ENCODE measurements around the gene RPS27A. TPM values are rescaled to one million over a fixed set of nuclear protein-coding genes. Genes with fewer than 3 reads are reported as not detected.
"Not testable (repeated sequence)": the region's sequence is repeated elsewhere in the genome, so short reads cannot be mapped to it uniquely, and the experiment has no call there.

Gene RPS27A
- total RNA-seq, 2 experiments from 2014 or later: 1,468 to 1,556 TPM

GRCh38 chr2:55242617-55243016, 10.1 kb downstream of the RPS27A start:
- Mint-ChIP-seq H3K4me1 (ENCODE audit: low read depth) (peaks cover 3% of the 10 kb centered on the region), H3K27ac (no peak overlapping the region), H3K9me3 (no peaks in the 10 kb centered on the region), H3K4me3 (no peak overlapping the region), H3K36me3 (ENCODE audit: low read depth) (peaks cover 20% of the 10 kb centered on the region), H3K27me3 (ENCODE audit: low read depth) (no peaks in the 10 kb centered on the region)
- DNase-seq: no peak
- CTCF ChIA-PET: no interaction called here
- intact Hi-C loops (cut with micrococcal nuclease): no loop called here

GRCh38 chr2:55245411-55245810, 12.9 kb downstream of the RPS27A start:
- H3K4me1 Mint-ChIP-seq (ENCODE audit: low read depth): peaks cover under 1% of the 10 kb centered on the region
- H3K9me3 Mint-ChIP-seq: no peaks in the 10 kb centered on the region
- no peak for DNase-seq
- peaks cover 19% of the 10 kb centered on the region for H3K36me3 Mint-ChIP-seq (ENCODE audit: low read depth)
- intact Hi-C loops (cut with micrococcal nuclease): no loop called here
- H3K4me3 Mint-ChIP-seq: no peak overlapping the region
- H3K27me3 Mint-ChIP-seq (ENCODE audit: low read depth): no peaks in the 10 kb centered on the region
- CTCF ChIA-PET: no interaction called here
- no peak overlapping the region for H3K27ac Mint-ChIP-seq

- Mint-ChIP-seq H3K27ac (no peak overlapping the region), H3K9me3 (no peaks in the 10 kb centered on the region), H3K4me3 (no peak overlapping the region), H3K36me3 (ENCODE audit: low read depth) (peaks cover 25% of the 10 kb centered on the region), H3K4me1 (ENCODE audit: low read depth) (peaks cover 1% of the 10 kb centered on the region), H3K27me3 (ENCODE audit: low read depth) (no peaks in the 10 kb centered on the region)
- no peak for DNase-seq
- intact Hi-C loops (cut with micrococcal nuclease): no loop called here
- CTCF ChIA-PET: interaction anchor here (0.6 kb wide), 1 partner anchor 91 kb away, joined by 4 read pairs; no protein-coding TSS in a partner anchor
These were observed 14.5 kb downstream of the RPS27A start for GRCh38 chr2:55247025-55247424.

- intact Hi-C loops (cut with micrococcal nuclease): no loop called here
These were observed 20.3 kb downstream of the RPS27A start for GRCh38 chr2:55252832-55253231.

GRCh38 chr2:55259586-55259985, 27.1 kb downstream of the RPS27A start:
- H3K27ac Mint-ChIP-seq; H3K4me3 Mint-ChIP-seq; DNase-seq; intact Hi-C loops (cut with micrococcal nuclease); H3K4me1 Mint-ChIP-seq (ENCODE audit: low read depth); H3K27me3 Mint-ChIP-seq (ENCODE audit: low read depth); H3K9me3 Mint-ChIP-seq: not testable (repeated sequence)
- H3K36me3 Mint-ChIP-seq (ENCODE audit: low read depth): peaks cover 16% of the 10 kb centered on the region
- CTCF ChIA-PET: interaction anchor here (0.6 to 0.7 kb wide), 3 partner anchors 9 to 81 kb away, joined by 3 to 6 read pairs (median 5); no protein-coding TSS in a partner anchor

More at GRCh38 chr2:55252832-55253231, 20.3 kb downstream of the RPS27A start:
- H3K9me3 Mint-ChIP-seq: no peaks in the 10 kb centered on the region
- CTCF ChIA-PET: no interaction called here
- peaks cover 1% of the 10 kb centered on the region for H3K4me1 Mint-ChIP-seq (ENCODE audit: low read depth)
- H3K36me3 Mint-ChIP-seq (ENCODE audit: low read depth): peaks cover 19% of the 10 kb centered on the region
- H3K27ac Mint-ChIP-seq: no peak overlapping the region
- no peaks in the 10 kb centered on the region for H3K27me3 Mint-ChIP-seq (ENCODE audit: low read depth)
- H3K4me3 Mint-ChIP-seq: no peak overlapping the region
- DNase-seq: no peak

- Mint-ChIP-seq H3K36me3 (ENCODE audit: low read depth) (peaks cover 12% of the 10 kb centered on the region), H3K27ac (peak overlapping the region; percentile 93), H3K9me3 (no peaks in the 10 kb centered on the region), H3K27me3 (ENCODE audit: low read depth) (no peaks in the 10 kb centered on the region), H3K4me1 (ENCODE audit: low read depth) (peaks cover 14% of the 10 kb centered on the region), H3K4me3 (peak overlapping the region; percentile 89)
- intact Hi-C loops (cut with micrococcal nuclease): loop anchor here (2.0 kb wide), 1 partner anchor 46 kb away; no protein-coding TSS in a partner anchor
- DNase-seq: no peak
- CTCF ChIA-PET: interaction anchor here (0.5 to 1.0 kb wide), 2 partner anchors 9 to 163 kb away, joined by 4 to 6 read pairs; no protein-coding TSS in a partner anchor
These were observed 35.9 kb downstream of the RPS27A start for GRCh38 chr2:55268288-55268906.

- peak; percentile 93 for DNase-seq
- intact Hi-C loops (cut with micrococcal nuclease): loop anchor here (1.0 to 2.0 kb wide), 9 partner anchors 13 to 424 kb away; partner anchors contain the start of genes CFAP36, CLHC1, PNPT1 and PPP4R3B
- Mint-ChIP-seq H3K27ac (peak within 1 kb of the TSS; percentile 93), H3K27me3 (ENCODE audit: low read depth) (no peaks in the 10 kb centered on the region), H3K4me3 (peak within 1 kb of the TSS; percentile 89), H3K36me3 (ENCODE audit: low read depth) (peaks cover 9% of the 10 kb centered on the region), H3K4me1 (ENCODE audit: low read depth) (peaks cover 14% of the 10 kb centered on the region), H3K9me3 (no peaks in the 10 kb centered on the region)
- CTCF ChIA-PET: interaction anchor here (0.5 to 1.0 kb wide), 3 partner anchors 10 to 259 kb away, joined by 3 to 6 read pairs (median 4); no protein-coding TSS in a partner anchor
These were observed 36.6 kb downstream of the RPS27A start, which contains the start of gene MTIF2 for GRCh38 chr2:55268907-55269644. MTIF2 (minus strand) TSS chr2:55269231; CDS start chr2:55263858, 5,373 bp downstream.

- Mint-ChIP-seq H3K36me3 (ENCODE audit: low read depth) (peaks cover 6% of the 10 kb centered on the region), H3K27ac (peak overlapping the region; percentile 93), H3K4me3 (peak overlapping the region; percentile 89), H3K4me1 (ENCODE audit: low read depth) (peaks cover 14% of the 10 kb centered on the region), H3K9me3 (no peaks in the 10 kb centered on the region), H3K27me3 (ENCODE audit: low read depth) (no peaks in the 10 kb centered on the region)
- CTCF ChIA-PET: interaction anchor here (0.6 to 0.7 kb wide), 2 partner anchors 162 to 258 kb away, joined by 3 to 7 read pairs; no protein-coding TSS in a partner anchor
- DNase-seq: peak; percentile 6
- intact Hi-C loops (cut with micrococcal nuclease): loop anchor here (1.0 to 2.0 kb wide), 9 partner anchors 13 to 424 kb away; partner anchors contain the start of genes CFAP36, CLHC1, PNPT1 and PPP4R3B
These were observed 37.1 kb downstream of the RPS27A start for GRCh38 chr2:55269645-55269990.

- H3K4me3 Mint-ChIP-seq; H3K27me3 Mint-ChIP-seq (ENCODE audit: low read depth); H3K27ac Mint-ChIP-seq; H3K9me3 Mint-ChIP-seq; intact Hi-C loops (cut with micrococcal nuclease); H3K36me3 Mint-ChIP-seq (ENCODE audit: low read depth); DNase-seq; H3K4me1 Mint-ChIP-seq (ENCODE audit: low read depth): not testable (repeated sequence)
- CTCF ChIA-PET: interaction anchor here (0.6 kb wide), 1 partner anchor 142 kb away, joined by 3 read pairs; no protein-coding TSS in a partner anchor
These were observed 41.9 kb downstream of the RPS27A start for GRCh38 chr2:55274346-55274745.

- Mint-ChIP-seq H3K27me3 (ENCODE audit: low read depth) (no peaks in the 10 kb centered on the region), H3K36me3 (ENCODE audit: low read depth) (no peaks in the 10 kb centered on the region), H3K27ac (no peak overlapping the region), H3K4me3 (no peak overlapping the region), H3K9me3 (no peaks in the 10 kb centered on the region), H3K4me1 (ENCODE audit: low read depth) (peaks cover 9% of the 10 kb centered on the region)
- intact Hi-C loops (cut with micrococcal nuclease): no loop called here
- CTCF ChIA-PET: no interaction called here
- DNase-seq: no peak
These were observed 44.8 kb downstream of the RPS27A start for GRCh38 chr2:55277310-55277709.

- H3K4me3 Mint-ChIP-seq; H3K36me3 Mint-ChIP-seq (ENCODE audit: low read depth); intact Hi-C loops (cut with micrococcal nuclease); CTCF ChIA-PET; H3K27ac Mint-ChIP-seq; H3K27me3 Mint-ChIP-seq (ENCODE audit: low read depth); H3K9me3 Mint-ChIP-seq; DNase-seq: not testable (repeated sequence)
- H3K4me1 Mint-ChIP-seq (ENCODE audit: low read depth): peaks cover 22% of the 10 kb centered on the region
These were observed 46.8 kb downstream of the RPS27A start for GRCh38 chr2:55279214-55279835.

GRCh38 chr2:55279859-55280424, 47.5 kb downstream of the RPS27A start:
- H3K4me3 Mint-ChIP-seq; CTCF ChIA-PET; DNase-seq; H3K9me3 Mint-ChIP-seq; H3K27me3 Mint-ChIP-seq (ENCODE audit: low read depth); H3K27ac Mint-ChIP-seq; H3K36me3 Mint-ChIP-seq (ENCODE audit: low read depth): not testable (repeated sequence)
- intact Hi-C loops (cut with micrococcal nuclease): loop anchor here (5.0 kb wide), 1 partner anchor 228 kb away; the partner anchor contains the start of gene RTN4
- peaks cover 22% of the 10 kb centered on the region for H3K4me1 Mint-ChIP-seq (ENCODE audit: low read depth)
